ENCODE results near the gene LRMDA. TPM values are rescaled to one million over a fixed set of nuclear protein-coding genes. Genes with fewer than 3 reads are reported as not detected.

The LRMDA gene
- total and polyA plus RNA-seq, 2 of the 13 experiments (the other 11 are each of a cell fraction or from before 2014, with no cell fraction given), result 13.4 to 22.0 TPM

DNA sequence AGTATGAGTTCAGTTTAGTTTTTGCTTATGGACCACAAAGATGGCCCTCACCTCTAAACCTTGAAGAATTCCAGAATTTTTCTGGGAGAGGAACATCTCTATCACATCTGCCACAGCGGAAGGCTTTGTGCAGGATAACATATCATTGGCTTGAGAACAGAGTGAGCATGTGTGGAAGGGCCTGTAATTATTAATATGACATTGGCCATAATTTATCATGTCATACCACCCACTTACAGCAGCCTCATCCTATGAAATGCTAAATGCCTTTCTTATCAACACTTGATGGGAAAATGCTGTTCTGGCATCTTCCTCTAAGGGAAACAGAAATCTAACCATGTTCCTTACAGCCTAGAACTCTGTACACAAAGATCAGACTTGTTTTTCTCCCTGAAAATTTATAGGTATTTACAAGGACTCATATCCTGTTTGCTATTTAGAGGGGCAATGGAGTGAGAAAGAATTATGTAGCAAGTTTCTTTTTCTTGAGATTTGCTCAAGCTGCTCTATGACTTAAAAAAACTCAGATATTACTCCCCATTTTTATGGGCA, 817.3 kb downstream of the LRMDA start:
- Histone ChIP-seq H3K4me3 (replicated peaks in 1 of 3; ENCODE audit: insufficient read depth in 1 of 3, low read depth in 2 of 3, low read length in 3 of 3) (no peak overlapping the region), H3K4me1 (ENCODE audit: insufficient read depth, low read length) (no peaks in the 10 kb centered on the region), H3K9ac (ENCODE audit: insufficient read depth, low read depth, low read length) (no peak overlapping the region), H3K36me3 (replicated peaks in 1 of 2; ENCODE audit: control insufficient read depth in 1 of 2, insufficient read depth in 2 of 2, low read length in 2 of 2) (no peaks in the 10 kb centered on the region), H3K4me2 (ENCODE audit: low read depth, low read length) (no peak overlapping the region), H4K20me1 (ENCODE audit: insufficient read depth, low read length) (no peaks in the 10 kb centered on the region), H3K79me2 (ENCODE audit: insufficient read depth, low read length) (no peaks in the 10 kb centered on the region), H3K27me3 (ENCODE audit: control insufficient read depth in 1 of 2, insufficient read depth in 2 of 2, low read length in 2 of 2) (no peaks in the 10 kb centered on the region), H3K27ac (ENCODE audit: extremely low read length, insufficient read depth, low read length) (no peak overlapping the region), H2AFZ (ENCODE audit: low read length) (no peak overlapping the region), H3K9me3 (ENCODE audit: low read length) (no peaks in the 10 kb centered on the region)
- in situ Hi-C loops (cut with HindIII; ENCODE audit: extremely low pct_ligation_motif_present, low pct_unique_long_range_greater_than_20kb), result no loop called here
- no peak for ATAC-seq
- 100% methylated on average over 1 of the region's 1 CpG for WGBS (ENCODE audit: low lambda C conversion rate)
- CTCF ChIA-PET (ENCODE audit: low intra/inter-chr PET ratio, low total read pairs), result no interaction called here
- no TSS peak for BruUV-seq (replicated peaks)
- no peak for FAIRE-seq
- POLR2A ChIA-PET, result no interaction called here
- DNase-seq (ENCODE audit: low spot score), result no peak
- intact Hi-C loops (cut with micrococcal nuclease; ENCODE audit: unreplicated experiment), result no loop called here
- TF ChIP-seq ISX (CRISPR knock-in tag; conservative IDR thresholded peaks at IDR 0.05) (no peak), CCAR2 (optimal IDR thresholded peaks at IDR 0.05; ENCODE audit: low read depth, low read length) (no peak), HCFC1 (IDR thresholded peaks at IDR 0.05; ENCODE audit: low read depth, low read length) (no peak), SKI (IDR thresholded peaks at IDR 0.05; ENCODE audit: partially characterized antibody) (no peak), ZKSCAN5 (CRISPR knock-in tag; IDR thresholded peaks at IDR 0.05) (no peak), ZNF331 (CRISPR knock-in tag; IDR thresholded peaks at IDR 0.05) (no peak), CBX2 (IDR thresholded peaks at IDR 0.05; ENCODE audit: low read depth, low read length) (no peak), CBX2 (CRISPR knock-in tag; IDR thresholded peaks at IDR 0.05; ENCODE audit: low read depth) (no peak), SIX4 (CRISPR knock-in tag; IDR thresholded peaks at IDR 0.05) (no peak), NFE2L2 (IDR thresholded peaks at IDR 0.05; ENCODE audit: low read length) (no peak), MXD4 (CRISPR knock-in tag; IDR thresholded peaks at IDR 0.05) (no peak)
- TF ChIP-seq, protein P1, sequence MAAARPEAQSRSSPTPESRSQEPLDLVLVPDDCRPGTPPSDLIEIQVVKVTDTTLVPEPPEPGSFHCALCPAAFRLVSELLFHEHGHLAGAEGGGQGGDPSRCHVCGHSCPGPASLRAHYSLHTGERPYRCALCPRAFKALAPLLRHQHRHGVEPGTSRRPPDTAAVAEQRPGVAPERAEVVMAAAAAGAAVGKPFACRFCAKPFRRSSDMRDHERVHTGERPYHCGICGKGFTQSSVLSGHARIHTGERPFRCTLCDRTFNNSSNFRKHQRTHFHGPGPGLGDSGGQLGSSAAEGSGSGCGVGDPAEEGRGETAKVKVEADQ (CRISPR knock-in tag; IDR thresholded peaks at IDR 0.05; ENCODE audit: borderline replicate concordance), result no peak
- TF ChIP-seq, protein P2, sequence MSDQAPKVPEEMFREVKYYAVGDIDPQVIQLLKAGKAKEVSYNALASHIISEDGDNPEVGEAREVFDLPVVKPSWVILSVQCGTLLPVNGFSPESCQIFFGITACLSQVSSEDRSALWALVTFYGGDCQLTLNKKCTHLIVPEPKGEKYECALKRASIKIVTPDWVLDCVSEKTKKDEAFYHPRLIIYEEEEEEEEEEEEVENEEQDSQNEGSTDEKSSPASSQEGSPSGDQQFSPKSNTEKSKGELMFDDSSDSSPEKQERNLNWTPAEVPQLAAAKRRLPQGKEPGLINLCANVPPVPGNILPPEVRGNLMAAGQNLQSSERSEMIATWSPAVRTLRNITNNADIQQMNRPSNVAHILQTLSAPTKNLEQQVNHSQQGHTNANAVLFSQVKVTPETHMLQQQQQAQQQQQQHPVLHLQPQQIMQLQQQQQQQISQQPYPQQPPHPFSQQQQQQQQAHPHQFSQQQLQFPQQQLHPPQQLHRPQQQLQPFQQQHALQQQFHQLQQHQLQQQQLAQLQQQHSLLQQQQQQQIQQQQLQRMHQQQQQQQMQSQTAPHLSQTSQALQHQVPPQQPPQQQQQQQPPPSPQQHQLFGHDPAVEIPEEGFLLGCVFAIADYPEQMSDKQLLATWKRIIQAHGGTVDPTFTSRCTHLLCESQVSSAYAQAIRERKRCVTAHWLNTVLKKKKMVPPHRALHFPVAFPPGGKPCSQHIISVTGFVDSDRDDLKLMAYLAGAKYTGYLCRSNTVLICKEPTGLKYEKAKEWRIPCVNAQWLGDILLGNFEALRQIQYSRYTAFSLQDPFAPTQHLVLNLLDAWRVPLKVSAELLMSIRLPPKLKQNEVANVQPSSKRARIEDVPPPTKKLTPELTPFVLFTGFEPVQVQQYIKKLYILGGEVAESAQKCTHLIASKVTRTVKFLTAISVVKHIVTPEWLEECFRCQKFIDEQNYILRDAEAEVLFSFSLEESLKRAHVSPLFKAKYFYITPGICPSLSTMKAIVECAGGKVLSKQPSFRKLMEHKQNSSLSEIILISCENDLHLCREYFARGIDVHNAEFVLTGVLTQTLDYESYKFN (CRISPR knock-in tag; conservative IDR thresholded peaks at IDR 0.05), result no peak
- TF ChIP-seq, protein P3, sequence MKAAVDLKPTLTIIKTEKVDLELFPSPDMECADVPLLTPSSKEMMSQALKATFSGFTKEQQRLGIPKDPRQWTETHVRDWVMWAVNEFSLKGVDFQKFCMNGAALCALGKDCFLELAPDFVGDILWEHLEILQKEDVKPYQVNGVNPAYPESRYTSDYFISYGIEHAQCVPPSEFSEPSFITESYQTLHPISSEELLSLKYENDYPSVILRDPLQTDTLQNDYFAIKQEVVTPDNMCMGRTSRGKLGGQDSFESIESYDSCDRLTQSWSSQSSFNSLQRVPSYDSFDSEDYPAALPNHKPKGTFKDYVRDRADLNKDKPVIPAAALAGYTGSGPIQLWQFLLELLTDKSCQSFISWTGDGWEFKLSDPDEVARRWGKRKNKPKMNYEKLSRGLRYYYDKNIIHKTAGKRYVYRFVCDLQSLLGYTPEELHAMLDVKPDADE (CRISPR knock-in tag; IDR thresholded peaks at IDR 0.05), result no peak

All from HepG2 (cell line).